Kidney (tissue), 14 donors: ENCODE results near the gene CNNM2. TPM values are rescaled to one million over a fixed set of nuclear protein-coding genes. Genes with fewer than 3 reads are reported as not detected.

Source experiments
- DNase-seq, 5 donors: peaks; one replicate each; pipeline ENCODE4 v3.0.0-alpha.2; 2013 to 2020
- FAIRE-seq: peaks from 2 replicates; lab custom pipeline; 2012; peaks lifted over from hg19 to GRCh38; lab: Jason Lieb, UNC
- H3K27ac ChIP-seq, 2 donors: one replicate each; pipeline ENCODE4 v1.7.0; 2013; ENCODE audit warnings: low read depth in 2 of 2, low read length in 2 of 2, inconsistent platforms in 1 of 2
- H3K27me3 ChIP-seq: one replicate; pipeline ENCODE4 v1.7.1; 2013; ENCODE audit warnings: low read length, inconsistent platforms; ENCODE audit not compliant: control insufficient read depth, insufficient read depth
- H3K36me3 ChIP-seq, 3 donors: one replicate each; pipeline versions ENCODE4 v1.7.0 to v1.7.1; 2013; ENCODE audit warnings: low read length in 3 of 3, control low read depth in 1 of 3, inconsistent platforms in 1 of 3; ENCODE audit not compliant: insufficient read depth in 3 of 3, control insufficient read depth in 2 of 3
- H3K4me1 ChIP-seq, 3 donors: one replicate each; pipeline versions ENCODE4 v1.7.0 to v1.7.1; 2013; ENCODE audit warnings: low read length in 3 of 3, inconsistent platforms in 1 of 3, low read depth in 1 of 3; ENCODE audit not compliant: control insufficient read depth in 2 of 3, insufficient read depth in 2 of 3
- H3K4me3 ChIP-seq, 3 donors: one replicate each; pipeline versions ENCODE4 v1.7.0 to v1.8.1; 2013; ENCODE audit warnings: low read length in 3 of 3, control low read depth in 1 of 3, inconsistent platforms in 1 of 3
- H3K9ac ChIP-seq, 3 donors: one replicate each; pipeline versions ENCODE4 v1.7.0 to v1.7.1; 2013; ENCODE audit warnings: low read length in 3 of 3, control low read depth in 1 of 3, inconsistent platforms in 1 of 3
- H3K9me3 ChIP-seq, 3 donors: one replicate each; pipeline versions ENCODE4 v1.7.0 to v1.7.1; 2013; ENCODE audit warnings: low read length in 3 of 3, control low read depth in 1 of 3, inconsistent platforms in 1 of 3; ENCODE audit not compliant: control insufficient read depth in 2 of 3, insufficient read depth in 1 of 3
- CTCF ChIP-seq: IDR thresholded peaks from 3 replicates; pipeline ENCODE4 v1.5.1; 2012; ENCODE audit warnings: mild to moderate bottlenecking, moderate library complexity, borderline replicate concordance; ENCODE audit not compliant: insufficient read depth; ENCODE audit errors: extremely low read depth
- intact Hi-C: fragments of 100-400 bp; cut with DNase I; formaldehyde crosslinking; loops from one replicate; pipeline ENCODE4 v1.11.1; 2022
- polyA plus RNA-seq: library from polyadenylated mRNA; stranded (reverse); fragments of 350-450 nt; fragmentation: Illumina TruSeq; extraction: RNeasy Lipid Tissue Mini Kit (QIAGEN cat#74804); gene quantifications from one replicate; pipeline ENCODE4 v1.2.3, GENCODE V29; 2014; ENCODE audit warnings: low read depth, low replicate concordance; ENCODE audit not compliant: insufficient read depth
- total RNA-seq: library from RNA; stranded (reverse); fragmentation: NEBNext Ultra II Directional; extraction: Animal tissue kit (Norgen Biotek cat#: 25700); gene quantifications from one replicate; pipeline ENCODE4 v1.2.1, GENCODE V29; 2021
- donor health status: control.
- donor health status: control.
- donor health status: control.
- donor health status: control.
- donor health status: control.
- donor health status: DM: yes; HTN: yes; CAD: no.
- donor health status: Normal renal cell carcinoma (clear cell type).

CNNM2 gene
- total and polyA plus RNA-seq, 2 donors from 2014 or later, result 10.9 to 11.8 TPM

GRCh38 chr10:102880256-102880655, 37.8 kb upstream of the CNNM2 start:
- no peak for TF ChIP-seq CTCF
- Histone ChIP-seq H3K9ac (no peak overlapping the region), H3K27me3 (no peaks in the 10 kb centered on the region), H3K36me3 (peaks cover 0 to 4% (median 0%) of the 10 kb centered on the region in 3 donors), H3K27ac (no peak overlapping the region), H3K9me3 (no peaks in the 10 kb centered on the region), H3K4me3 (no peak overlapping the region), H3K4me1 (no peaks in the 10 kb centered on the region)
- FAIRE-seq, result no peak
- intact Hi-C loops, result no loop called here
- no peak for DNase-seq

- H3K27me3 ChIP-seq, result no peaks in the 10 kb centered on the region
- TF ChIP-seq CTCF, result no peak
- no peaks in the 10 kb centered on the region for H3K9me3 ChIP-seq
- intact Hi-C loops, result no loop called here
- DNase-seq (no peak), FAIRE-seq (no peak)
- no peaks in the 10 kb centered on the region for H3K4me1 ChIP-seq
- H3K27ac ChIP-seq, result no peak overlapping the region
- no peak overlapping the region for H3K4me3 ChIP-seq
- H3K9ac ChIP-seq, result no peak overlapping the region
- H3K36me3 ChIP-seq, result peaks cover 0 to 4% (median 0%) of the 10 kb centered on the region in 3 donors
Observed at GRCh38 chr10:102888048-102888447, 30.0 kb upstream of the CNNM2 start.

GRCh38 chr10:102894466-102895213, 23.5 kb upstream of the CNNM2 start:
- H3K4me3 ChIP-seq, result no peak overlapping the region
- H3K9ac ChIP-seq, result no peak overlapping the region
- intact Hi-C loops, result no loop called here
- DNase-seq, result no peak
- no peak overlapping the region for H3K27ac ChIP-seq
- FAIRE-seq, result no peak
- no peaks in the 10 kb centered on the region for H3K9me3 ChIP-seq
- H3K4me1 ChIP-seq, result no peaks in the 10 kb centered on the region
- no peak for TF ChIP-seq CTCF
- H3K36me3 ChIP-seq, result peaks cover 0 to 4% (median 0%) of the 10 kb centered on the region in 3 donors
- H3K27me3 ChIP-seq, result no peaks in the 10 kb centered on the region
